DMS 273 treated with DMSO at 0.1 percent for 48 hours (cell line): ENCODE results near the gene EMC6.

Experiments
- DNase-seq: peaks from one replicate; lab custom pipeline; 2025; lab: John Stamatoyannopoulos, UW

Gene EMC6

DNA sequence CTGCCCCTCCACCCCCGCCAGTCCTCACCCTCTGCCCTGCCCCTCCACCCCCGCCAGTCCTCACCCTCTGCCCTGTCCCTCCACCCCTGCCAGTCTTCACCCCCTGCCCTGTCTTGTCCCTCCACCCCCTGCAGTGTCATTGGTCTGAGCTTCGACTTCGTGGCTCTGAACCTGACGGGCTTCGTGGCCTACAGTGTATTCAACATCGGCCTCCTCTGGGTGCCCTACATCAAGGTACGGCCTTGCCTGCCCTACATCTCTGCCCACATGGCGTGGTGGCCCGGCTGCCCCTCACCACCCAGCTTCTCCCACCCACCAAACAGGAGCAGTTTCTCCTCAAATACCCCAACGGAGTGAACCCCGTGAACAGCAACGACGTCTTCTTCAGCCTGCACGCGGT, 12.3 kb upstream of the EMC6 start:
- DNase-seq: no peak

DNA sequence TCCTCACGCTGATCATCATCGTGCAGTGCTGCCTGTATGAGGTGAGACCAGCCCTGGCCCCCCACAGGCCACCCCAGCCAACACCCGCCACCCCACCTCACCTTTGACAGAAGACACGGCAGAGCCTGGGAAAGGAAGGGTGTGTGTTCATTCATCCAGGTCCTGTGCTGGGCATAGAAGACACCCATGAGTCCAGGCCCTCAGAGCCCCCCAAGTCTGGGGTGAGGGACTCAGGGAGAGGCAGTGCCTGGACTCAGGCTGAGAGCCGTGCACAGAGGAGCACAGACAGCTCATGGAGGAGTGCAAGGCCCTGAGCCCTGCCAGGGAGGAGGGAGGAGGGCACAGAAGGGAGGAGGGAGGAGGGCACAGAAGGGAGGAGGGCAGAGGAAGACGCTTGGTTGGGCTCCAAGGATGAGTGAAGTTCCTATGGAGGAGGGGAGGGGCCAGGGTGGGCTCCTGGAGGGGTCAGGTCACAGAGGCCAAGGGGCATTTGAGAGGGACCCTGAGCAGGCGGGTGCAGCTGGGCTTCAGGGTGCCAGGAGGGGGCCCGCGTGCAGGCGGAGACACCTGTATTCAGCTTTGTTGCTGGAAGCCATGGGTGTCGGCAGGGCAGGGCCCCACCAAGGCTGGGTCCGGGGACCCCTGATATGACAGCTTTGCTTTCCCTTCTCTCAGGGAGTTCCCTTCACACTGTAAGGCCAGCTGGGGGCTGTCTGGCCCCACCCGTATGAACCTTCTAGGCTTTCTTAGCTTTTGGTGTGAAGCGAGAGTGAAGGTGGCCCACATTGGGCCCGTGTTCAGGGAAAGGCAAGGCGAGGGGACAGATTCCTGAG, 11.6 kb upstream of the EMC6 start:
- DNase-seq: no peak

DNA sequence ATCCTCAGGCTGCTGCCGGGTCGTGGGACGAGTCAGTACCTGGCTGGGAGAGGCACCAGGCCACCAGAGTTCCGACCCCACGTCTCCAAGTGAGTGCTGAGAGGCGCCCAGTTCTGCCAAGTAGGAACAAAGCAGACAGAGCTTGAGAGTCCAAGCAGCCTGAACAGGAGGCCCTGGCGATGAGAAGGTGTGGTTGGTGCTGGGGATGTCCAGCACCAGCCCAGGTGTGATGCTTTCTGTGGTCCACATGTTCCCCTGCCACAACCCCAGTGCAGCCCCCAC, 11.1 kb upstream of the EMC6 start:
- no peak for DNase-seq

DNA sequence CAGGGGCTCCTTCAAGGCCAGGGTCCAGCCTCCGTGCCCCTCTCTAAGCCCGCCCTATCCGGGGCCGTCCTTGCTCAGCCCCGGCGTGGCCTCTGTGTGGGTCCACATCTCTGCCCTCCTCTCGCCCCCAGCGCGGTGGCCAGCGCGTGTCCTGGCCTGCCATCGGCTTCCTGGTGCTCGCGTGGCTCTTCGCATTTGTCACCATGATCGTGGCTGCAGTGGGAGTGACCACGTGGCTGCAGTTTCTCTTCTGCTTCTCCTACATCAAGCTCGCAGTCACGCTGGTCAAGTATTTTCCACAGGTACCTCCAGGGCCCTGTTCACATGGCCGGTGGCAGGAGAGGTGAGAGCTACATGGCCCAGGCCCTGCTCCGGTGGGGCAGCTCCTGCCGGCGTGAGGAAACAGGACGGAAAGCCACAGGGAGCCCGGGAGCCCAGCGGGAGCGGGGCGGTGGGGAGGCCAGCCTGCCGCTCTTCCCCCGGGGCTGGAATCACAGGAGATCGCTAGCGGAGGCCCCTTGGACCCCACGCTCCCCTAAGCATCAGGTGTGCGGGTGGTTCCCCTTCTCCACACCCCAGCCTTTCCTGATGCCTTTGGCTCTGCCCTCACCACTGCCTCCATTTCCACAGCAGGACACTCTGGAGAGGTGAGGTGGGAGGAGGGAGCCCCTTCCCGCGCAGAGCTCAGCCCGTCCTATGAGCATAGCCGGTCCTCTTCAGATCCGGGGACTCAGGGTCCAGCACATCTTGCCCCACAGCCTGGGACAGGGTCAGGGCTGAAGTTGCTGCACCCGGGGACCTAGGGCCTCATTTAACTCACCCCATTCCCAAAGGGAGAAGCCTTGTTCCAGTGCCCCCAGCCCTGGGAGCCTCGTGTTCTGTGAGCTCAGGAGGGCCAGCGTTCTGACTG, 10.5 kb upstream of the EMC6 start:
- no peak for DNase-seq

DNA sequence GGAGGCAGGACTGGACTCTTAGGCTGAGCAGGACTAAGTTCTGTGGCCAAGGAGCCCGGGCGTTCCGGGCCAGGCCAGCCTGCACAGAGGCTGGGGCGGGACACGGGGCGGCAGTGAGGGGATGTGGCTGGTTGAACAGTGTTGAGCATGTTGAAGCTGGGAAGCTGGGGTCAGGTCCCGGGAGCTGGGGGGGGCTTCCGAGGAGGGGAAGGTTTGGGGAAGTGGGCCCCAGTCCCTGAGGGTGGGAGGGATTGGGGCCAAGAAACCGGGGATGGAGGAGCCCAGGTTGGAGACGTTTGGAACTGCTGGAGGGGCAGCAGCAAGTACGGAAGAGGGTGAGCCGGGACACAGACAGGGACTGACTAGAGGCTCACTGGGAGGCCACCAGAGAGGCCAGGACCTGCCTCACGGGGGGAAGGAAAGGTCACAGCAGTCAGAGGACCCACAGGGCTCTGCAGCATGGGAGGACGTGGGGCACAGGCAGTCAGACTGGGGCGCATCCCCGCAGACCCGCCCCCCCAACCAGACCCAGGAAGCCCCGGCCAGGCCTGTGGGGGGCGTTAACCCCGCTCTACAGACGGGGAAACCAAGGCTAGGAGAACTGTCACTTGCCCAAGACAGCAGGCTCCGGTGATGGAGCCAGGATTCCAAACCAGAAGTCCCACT, 9.7 kb upstream of the EMC6 start:
- DNase-seq: no peak

DNA sequence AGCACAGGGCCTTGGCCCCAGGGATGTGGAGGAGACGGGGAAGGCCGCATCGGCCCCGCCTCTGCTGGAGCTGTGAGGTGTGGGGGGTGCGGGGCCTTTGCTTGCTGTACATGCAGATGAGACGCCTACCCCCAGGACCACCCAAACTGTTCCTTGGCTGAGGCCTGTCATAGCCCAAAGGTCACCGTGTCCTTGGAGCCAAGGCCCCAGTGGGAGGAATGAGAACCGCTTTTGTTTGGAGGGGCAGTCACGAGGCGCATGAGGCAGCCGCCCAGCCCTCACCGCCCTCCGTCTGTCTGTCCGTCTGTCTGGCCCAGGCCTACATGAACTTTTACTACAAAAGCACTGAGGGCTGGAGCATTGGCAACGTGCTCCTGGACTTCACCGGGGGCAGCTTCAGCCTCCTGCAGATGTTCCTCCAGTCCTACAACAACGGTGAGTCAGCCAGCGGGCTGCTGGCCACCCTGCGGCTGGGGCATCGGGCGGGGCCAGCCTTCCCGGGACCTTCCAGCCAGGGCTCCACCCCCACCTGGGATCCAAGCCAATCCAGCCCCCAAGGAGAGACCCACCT, 9.0 kb upstream of the EMC6 start:
- no peak for DNase-seq

DNA sequence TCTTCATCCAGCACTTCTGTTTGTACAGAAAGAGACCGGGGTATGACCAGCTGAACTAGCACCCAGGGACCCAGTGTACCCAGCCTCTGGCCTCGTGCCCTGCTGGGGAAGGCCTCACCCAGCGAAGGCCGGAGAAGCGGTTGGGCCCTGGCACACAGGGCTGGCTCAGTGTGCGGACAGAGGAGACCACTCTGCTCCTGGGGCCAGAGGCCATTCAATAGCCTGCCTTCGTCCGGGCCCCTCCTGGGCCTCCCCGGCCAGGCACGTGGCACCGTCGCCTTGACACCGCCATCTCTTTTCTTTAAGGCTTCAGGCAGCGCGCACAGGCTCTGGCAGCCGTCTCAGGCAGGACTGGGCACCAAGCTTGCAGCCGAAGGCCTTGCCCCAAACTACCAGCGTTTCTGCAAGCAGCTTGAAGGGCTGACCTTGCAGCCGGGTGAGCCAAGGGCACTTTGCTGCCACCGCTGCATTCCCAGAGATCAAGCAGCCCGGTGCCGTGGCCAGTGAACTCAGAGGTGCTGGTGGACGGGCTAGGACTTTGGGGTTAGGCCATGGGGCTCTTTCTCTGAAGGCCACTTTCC, 8.2 kb upstream of the EMC6 start:
- no peak for DNase-seq

DNA sequence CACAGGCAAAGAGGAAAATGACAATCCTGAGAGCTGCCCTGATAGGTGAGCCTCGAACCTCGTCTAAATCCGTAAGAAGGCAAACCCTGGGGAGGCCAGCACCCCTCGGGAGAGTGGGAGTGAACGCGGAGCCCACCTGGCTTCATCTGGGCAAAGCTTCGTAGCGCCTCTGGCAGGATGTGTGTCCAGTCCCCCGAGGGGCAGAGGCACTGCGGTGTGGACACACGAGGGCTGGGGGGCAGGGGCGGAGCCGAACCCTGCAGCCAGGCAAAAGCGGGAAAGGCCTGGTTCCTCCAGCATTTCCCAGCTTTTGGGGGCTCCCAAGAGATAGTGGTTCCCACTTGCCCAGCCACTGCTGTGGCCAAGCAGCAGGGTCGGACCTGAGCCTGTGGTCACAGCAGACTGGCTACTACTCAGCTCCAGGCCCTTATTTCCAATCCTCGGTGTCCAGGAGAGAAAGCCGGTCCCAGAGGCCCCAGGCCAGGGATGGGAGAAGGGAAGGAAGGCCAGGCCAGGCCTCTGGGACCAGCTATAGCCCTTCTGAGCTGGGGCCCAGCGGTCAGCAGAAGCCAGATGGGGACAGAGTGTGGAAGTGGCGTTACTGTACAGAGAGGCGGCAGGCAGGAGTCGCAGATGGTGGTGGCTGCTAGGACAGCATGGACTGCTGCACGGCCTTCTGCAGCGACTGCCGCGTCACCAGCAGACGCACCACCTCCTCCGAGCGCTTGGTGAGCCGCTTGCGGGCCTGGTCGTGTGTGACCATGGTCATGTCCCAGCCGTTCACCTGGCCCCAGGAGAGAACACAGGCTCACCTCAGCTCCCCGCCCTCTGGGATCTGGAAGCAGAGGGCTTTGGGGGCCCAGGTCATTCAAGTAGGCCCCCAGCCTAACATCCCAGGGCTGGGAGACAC, 5.3 kb upstream of the EMC6 start:
- DNase-seq: no peak

DNA sequence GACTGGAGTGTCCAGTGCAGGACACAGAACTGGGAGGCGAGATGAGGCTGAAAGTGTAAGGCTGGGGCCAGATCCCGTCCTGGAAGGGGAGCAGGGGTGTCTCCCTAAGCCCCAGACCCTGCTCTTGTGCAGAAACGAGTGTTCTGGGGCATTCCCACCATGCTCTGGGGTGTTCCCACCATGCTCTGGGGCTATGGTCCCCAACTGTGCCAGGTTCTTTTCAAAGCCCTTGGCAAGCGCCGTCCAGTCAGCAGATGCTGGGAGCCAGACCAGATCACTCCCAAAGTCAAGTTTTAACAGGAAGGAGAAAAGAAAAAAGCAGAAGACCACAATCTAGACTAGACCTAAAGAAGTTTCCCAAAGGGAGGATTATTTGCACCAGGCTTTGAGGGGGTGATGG, 2.8 kb upstream of the EMC6 start:
- no peak for DNase-seq

DNA sequence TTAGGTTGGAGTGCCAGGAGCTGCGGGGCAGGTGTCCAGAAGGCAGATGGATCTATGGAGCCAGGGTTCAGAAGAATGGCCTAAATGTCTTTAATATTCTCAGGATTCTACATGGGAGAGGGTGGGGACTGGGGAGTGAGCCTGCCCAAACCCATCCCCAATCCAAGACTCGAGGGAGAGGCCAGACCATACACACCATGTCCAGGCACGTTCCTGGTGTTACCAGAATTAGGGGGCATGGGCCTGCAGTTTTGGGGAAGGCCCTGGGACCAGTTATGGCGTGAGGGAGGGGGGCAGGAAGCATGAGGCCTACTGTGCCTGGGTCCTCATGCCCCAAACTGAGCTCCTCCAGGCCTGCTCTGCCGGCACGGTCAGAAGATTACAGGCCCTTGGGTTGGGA, 2.1 kb upstream of the EMC6 start:
- no peak for DNase-seq

DNA sequence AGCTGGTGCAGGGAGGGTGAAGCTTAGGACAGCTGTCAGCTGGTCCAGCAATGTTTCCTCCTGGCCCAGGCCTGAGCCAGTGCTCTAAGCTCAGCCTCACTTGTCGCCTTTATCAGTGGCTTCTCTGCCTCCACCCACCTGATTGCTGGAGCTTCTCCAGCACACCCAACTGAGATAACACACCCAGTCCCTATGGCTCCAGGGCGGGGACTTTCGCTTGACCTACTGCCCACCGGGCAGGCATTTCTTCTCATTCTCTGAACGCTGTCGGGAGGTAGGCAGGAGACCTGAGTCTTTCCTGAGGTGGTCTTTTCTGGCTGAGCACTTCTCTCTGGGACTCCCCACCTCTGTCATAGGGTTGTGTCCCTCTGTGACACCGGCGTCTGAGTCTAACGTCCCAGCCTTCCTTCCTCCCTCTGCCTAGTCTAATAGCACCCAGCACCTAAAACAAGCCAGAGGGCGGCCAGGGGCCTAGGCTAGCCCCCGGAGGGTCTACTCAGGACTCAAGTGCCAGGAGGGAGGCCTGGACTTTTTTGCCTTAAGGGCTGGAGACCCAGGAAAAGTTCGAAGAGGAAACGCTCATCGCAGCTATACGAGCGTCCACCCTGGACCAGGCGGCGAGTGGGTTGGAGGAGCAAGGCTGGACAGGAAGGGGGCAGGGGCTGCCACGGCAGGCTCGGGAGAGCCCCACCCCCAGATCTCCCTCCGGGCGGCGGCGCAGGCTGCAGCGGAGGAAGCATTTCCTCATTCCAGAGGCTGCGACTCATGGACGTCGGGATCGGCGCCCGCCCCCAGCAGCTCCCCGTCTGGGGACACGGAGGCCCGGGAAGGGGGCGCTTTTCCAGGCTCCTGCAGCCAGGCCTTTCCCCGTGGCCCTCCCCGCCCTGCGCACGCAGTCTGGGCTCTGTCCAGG, 990 bp upstream of the EMC6 start:
- DNase-seq: no peak

DNA sequence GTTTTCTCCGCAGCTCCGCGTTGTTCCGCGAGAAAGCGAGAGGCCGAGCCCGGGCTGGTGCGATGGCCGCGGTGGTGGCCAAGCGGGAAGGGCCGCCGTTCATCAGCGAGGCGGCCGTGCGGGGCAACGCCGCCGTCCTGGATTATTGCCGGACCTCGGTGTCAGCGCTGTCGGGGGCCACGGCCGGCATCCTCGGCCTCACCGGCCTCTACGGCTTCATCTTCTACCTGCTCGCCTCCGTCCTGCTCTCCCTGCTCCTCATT, 404 bp downstream of the EMC6 start:
- DNase-seq: no peak

DNA sequence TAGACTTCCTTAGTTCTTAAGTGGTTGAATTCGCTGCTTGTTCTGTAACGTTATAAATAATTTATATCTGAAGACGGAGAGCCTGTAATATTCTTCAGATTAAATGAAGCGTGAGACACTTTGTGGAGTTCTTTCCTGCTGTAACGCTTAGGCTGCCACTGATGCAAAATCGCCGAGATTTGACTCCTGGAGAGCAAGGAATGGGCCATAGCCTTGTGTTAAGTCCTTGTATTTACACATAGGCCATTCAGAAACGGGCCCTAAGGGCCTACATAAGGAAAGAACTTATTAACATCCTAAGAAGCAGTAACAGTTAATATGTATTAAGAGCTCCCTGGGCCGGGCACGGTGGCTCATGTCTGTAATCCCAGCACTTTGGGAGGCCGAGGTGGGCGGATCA, 936 bp downstream of the EMC6 start:
- DNase-seq: no peak

DNA sequence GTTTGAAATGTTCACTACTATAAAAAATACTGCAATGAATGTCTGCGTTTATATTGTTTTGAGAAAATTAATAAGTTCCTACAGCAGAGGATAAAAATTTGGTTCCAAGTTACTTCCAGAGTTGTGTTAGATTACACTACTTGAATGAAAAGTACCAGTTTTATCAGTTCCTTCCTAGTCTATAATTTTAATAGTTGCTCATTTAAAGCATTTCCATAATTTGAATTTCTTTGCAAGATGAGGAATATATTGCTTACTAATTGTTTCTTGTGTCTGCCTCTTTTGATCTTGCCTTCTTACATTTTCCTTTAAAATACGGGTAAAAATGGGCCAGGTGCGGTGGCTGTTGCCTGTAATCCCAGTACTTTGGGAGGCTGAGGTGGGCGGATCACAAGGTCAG, 4.0 kb downstream of the EMC6 start:
- no peak for DNase-seq

DNA sequence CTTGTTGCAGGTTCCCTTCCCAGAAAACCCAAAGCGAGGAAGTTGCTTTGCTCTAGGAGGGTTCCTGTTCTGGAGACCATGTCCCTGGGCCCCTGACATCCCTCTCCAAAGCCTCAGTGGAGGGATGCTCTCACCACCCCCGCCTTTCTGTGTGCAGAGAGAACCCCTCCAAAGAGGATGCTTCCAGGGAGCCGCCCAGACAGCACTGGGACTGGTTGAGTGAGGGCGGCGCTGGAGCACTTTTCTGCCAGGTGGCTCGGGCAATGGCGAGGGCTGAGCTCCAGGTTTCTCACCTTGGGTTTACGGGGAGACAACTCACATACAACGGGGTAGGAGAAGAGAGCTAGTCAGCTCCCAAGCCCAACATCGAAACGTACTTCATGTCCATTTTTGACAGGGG, 7.3 kb downstream of the EMC6 start:
- no peak for DNase-seq

DNA sequence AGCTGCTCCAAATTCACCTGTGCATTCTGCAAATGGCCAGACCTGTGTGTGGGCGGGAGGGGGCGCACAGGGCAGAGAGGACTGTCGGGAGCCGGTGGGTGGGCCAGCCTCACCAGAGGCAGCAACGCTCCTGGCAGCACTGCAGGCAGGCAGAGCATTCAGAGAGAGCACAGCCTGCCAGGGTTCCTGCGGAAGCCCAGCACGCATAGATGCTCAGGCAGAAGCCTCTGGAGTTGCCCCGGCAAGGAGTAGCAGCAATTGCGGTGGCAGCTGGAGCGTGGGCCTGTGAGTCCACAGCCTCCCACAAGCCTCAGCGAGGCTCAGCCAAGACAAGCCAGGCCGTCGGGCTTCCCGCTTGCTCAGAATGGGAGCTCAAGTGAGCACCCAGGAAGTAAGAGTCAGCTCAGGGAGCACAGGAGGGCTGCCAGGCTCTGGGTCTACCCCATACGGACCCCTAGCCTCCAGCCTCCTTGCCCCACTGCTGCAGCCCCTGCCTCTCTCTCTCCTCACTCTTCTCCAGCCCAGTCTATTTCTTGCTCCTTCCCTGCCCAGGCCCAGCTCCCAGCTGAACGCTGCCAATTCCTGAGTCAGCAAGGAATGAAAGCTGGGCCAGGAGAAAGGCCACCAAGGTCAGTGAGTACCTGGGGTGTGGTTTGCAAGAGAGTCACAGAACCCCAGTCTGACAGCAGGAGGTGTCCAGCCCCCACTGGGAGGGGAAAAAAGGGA, 9.6 kb downstream of the EMC6 start:
- no peak for DNase-seq

DNA sequence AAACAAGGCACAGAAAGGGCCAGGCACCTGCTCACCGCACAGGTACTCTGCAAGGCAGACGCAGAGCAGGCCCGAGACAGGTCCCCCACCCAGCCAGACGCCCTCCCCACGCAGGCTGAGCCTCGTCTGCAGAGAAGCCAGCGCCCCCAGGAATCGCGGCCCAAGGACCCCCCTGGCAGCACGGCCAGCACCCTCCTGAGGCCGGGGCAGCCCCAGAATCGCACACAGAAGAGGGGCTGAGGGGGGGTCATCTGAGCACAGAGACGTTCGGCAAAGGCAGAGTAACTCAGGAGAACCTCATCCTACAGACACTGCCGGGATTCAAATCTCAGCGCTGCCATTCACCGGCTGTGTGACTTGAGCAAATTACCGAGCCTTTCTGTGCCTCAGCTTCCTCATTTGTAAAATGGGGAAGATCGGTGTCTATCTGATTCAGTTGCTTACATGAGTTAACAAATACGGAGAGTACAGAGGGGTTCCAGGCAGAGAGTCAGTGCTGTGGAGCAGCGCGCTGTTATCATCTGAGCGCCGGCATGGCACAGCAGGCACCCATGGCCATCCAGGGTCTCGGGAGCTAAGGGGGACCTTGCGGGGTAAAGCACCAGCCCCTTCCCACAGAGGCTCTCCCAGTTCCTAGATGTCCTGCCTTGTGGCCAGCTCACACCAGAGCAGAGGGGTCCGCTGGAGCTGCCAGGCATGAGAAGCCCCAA, 10.4 kb downstream of the EMC6 start:
- DNase-seq: no peak

DNA sequence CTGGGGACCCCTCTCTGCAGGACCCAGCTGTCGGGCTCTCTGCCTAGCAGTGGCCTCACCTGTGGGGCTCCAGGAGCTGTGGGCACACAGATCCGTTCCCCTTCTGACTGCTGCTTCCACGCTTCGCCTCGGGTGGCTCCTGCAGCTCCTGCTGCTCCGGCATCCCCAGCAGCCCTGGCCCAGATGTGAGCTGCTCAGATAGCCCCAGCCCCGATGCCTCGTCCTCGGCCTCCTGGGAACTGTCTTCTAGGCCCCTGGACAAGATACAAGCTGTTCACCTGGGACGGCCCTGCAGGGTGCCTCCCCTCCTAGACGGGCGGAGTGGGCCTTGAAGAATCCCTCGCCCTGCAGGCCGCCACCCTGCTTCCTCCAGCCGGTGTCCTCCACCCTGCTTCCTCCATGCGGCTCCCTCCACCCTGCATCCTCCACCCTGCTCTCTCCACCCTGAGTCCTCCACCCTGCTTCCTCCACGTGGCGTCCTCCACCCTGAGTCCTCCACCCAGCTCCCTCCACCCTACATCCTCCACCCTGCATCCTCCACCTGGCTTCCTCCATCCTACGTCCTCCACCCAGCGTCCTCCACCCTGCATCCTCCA, 11.0 kb downstream of the EMC6 start:
- DNase-seq: no peak

DNA sequence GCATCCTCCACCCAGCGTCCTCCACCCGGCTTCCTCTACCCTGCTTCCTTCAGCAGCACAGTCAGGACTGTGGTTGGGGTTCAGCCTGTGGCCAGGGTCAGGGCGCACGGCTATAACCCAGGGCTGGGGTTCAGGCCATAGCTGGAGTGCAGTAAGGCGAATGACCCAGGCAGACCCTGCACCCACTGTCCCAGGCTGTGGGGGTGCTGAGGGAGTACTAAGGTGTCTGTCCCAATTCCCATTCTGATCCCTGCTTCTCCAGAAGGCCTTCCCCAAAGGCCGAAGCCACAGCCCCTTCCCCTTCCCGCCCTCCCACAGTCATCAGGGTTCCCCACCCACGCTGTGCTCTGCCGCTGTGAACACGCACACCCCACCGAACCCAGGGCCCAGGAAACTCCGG, 12.4 kb downstream of the EMC6 start:
- no peak for DNase-seq
